AG10803 (cell line): ENCODE results near the gene TSPAN32.
"Not testable (repeated sequence)": the region's sequence is repeated elsewhere in the genome, so short reads cannot be mapped to it uniquely, and the experiment has no call there.

Experiments
- DNase-seq: peaks from one replicate; pipeline ENCODE4 v3.0.0; 2010; ENCODE audit warnings: low read depth
- H3K4me3 ChIP-seq: 2 replicates; pipeline ENCODE4 v1.5.1; 2011; ENCODE audit warnings: mild to moderate bottlenecking, low read length, control low read depth
- CTCF ChIP-seq: conservative IDR thresholded peaks from 2 replicates; pipeline ENCODE4 v1.5.1; 2011; ENCODE audit warnings: mild to moderate bottlenecking, low read length, control low read depth, inconsistent platforms

Gene TSPAN32

GRCh38 chr11:2277933-2278523 is 23.8 kb upstream of the TSPAN32 start:
- no peak for TF ChIP-seq CTCF
- H3K4me3 ChIP-seq: no peak overlapping the region
- no peak for DNase-seq

GRCh38 chr11:2280208-2280607 is 21.6 kb upstream of the TSPAN32 start:
- H3K4me3 ChIP-seq: no peak overlapping the region
- DNase-seq: no peak
- TF ChIP-seq CTCF: no peak

- not testable (repeated sequence) for H3K4me3 ChIP-seq
Observed at GRCh38 chr11:2286350-2286749, 15.5 kb upstream of the TSPAN32 start.

GRCh38 chr11:2287091-2287490 is 14.7 kb upstream of the TSPAN32 start:
- no peak for DNase-seq
- H3K4me3 ChIP-seq: no peak overlapping the region
- no peak for TF ChIP-seq CTCF

More at GRCh38 chr11:2286350-2286749, 15.5 kb upstream of the TSPAN32 start:
- DNase-seq: not testable (repeated sequence)

GRCh38 chr11:2289350-2289749 is 12.5 kb upstream of the TSPAN32 start:
- no peak for TF ChIP-seq CTCF
- no peak for DNase-seq
- H3K4me3 ChIP-seq: no peak overlapping the region

- DNase-seq: no peak
- TF ChIP-seq CTCF: no peak
- no peak overlapping the region for H3K4me3 ChIP-seq
Observed at GRCh38 chr11:2289859-2290258, 12.0 kb upstream of the TSPAN32 start.

GRCh38 chr11:2290351-2290841 is 11.4 kb upstream of the TSPAN32 start:
- TF ChIP-seq CTCF: no peak
- no peak overlapping the region for H3K4me3 ChIP-seq
- no peak for DNase-seq
